GF-D8 (cell line): ENCODE measurements around the gene STAB2.
"Not testable (repeated sequence)": the region's sequence is repeated elsewhere in the genome, so short reads cannot be mapped to it uniquely, and the experiment has no call there.

ENCODE experiments used
- DNase-seq: peaks from one replicate; lab custom pipeline; 2025; lab: John Stamatoyannopoulos, UW

STAB2 gene

DNA sequence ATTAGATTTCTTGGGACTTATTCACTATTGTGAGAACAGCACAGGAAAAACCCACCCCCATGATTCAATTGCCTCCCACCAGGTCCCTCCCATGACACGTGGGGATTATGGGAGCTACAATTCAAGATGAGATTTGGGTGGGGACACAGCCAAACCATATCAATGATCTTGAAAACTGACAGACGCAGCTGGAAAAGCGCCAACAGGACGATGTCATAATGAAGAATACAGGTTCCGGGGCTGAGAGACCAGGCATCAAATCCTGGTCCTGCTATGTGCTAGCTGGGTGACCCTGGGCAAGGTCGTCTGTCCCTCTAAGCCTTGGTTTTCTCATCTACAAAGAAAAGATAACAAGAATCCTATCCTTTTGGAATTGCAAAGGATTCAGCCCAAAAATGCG is 222.6 kb downstream of the STAB2 start:
- not testable (repeated sequence) for DNase-seq

DNA sequence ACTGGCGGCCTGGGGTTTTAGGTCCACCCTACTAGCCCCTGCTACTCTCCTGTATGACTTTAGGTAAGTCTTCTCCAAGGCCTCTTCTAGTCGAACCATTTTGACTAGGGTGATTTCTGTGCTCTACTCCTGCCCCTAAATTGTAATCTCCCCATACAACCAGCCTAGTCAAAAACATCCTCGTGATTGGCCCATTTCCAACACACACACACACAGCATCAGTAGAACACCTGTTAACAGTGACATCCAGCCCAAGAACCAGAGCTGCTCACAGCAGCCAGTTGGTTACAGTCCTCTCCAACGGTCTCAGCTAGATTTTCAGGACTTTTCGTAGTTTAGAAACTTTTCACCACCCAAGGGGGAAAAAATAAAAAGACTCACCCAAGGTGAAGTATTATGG is 223.0 kb downstream of the STAB2 start:
- DNase-seq = no peak

DNA sequence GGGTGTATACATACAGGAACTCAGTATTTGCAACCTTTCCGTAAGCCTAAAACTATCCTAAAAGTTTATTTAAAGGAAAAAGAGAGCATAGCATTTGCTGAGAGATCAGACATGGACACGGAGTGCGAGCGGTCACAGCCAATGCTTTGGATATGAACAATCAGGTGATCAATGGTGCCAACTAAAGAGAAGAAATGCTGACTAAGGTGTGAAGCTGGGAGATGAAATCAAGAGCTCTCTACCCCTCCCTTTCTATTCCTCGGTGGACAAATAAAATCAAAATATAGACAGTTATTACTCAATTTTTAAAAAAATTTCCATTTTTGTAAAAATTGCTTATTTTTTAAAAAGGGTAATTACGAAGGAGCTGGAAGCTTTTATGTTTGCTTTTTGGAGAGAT is 224.7 kb downstream of the STAB2 start:
- no peak for DNase-seq

DNA sequence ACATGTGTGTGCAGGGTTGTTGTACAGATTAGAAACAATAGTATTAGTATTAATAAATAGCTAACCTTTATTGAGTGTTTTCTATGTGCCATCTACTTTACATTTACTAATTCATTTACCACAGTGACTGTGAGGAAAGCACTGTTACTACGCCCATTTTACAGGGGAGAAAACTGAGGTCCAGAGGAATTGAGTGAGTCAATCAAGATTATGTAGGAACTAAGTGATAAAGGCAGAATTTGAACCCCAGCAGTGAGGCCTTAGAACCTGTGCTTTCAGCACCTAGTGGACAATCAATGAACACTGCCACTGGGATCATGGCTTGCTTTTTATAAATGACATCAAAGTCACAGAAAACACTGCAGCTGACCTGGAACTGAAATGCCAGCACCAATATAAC is 225.7 kb downstream of the STAB2 start:
- no peak for DNase-seq

DNA sequence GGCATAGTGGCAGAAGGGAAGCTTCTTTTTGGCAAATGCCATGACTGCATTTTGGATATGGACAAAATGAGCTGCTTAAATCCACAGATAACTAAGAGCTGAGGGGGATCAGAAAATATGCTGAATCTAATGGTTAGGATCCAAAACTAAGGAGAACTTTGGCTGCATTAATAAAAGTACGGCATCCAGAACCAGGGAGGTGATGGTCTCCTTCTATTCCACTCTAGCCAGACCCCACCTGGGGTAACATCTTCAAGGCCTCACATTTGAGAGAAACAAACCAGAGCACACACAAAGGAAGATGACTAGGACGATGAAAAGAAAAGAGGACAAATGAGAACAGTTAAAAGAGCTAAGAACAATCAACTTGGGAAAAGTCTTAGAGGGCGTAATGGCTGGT is 226.4 kb downstream of the STAB2 start:
- no peak for DNase-seq

DNA sequence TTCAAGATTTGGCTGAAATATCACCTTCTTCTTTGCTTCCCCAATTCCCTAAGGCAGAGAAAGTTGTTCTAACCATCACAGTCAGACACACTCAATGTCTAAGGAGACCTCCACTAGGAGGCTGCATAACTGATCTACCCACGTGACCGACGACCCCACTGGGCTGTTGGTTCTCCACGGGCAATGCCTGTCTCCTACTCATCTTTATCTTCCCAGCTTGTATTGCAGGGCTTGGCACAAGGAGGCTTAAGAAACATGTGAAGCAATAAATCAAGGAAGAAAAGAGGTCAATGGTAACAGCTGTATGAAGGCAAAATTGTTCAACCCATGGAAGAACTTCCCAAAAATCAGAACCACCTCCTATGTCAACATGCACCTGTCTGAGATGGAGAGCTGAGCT is 226.9 kb downstream of the STAB2 start:
- no peak for DNase-seq

DNA sequence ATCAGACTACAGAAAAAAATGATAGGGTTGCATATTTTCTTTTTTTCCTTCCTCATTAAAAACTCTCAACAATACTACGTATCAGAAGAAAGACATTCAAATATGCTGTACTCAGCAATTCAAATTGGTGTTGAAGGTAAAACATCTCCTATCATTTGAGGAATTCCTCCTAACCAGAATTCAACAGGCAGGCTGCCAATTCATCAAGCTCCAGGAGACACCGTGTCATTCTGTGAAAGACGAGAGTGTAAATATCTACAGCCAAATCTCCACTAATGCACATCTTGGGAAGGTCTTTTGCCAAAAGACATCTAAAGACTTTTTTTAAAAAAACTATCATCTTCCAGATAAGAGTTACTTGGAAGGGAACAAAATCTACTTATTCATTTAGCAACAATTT is 227.4 kb downstream of the STAB2 start:
- DNase-seq = no peak
